DMS153 treated with DMSO at 0.1 percent for 48 hours (cell line): ENCODE data around the gene TGFA.

ENCODE experiments used
- DNase-seq: peaks from one replicate; lab custom pipeline; 2025; ENCODE audit not compliant: unreplicated experiment; lab: John Stamatoyannopoulos, UW

Gene TGFA

DNA sequence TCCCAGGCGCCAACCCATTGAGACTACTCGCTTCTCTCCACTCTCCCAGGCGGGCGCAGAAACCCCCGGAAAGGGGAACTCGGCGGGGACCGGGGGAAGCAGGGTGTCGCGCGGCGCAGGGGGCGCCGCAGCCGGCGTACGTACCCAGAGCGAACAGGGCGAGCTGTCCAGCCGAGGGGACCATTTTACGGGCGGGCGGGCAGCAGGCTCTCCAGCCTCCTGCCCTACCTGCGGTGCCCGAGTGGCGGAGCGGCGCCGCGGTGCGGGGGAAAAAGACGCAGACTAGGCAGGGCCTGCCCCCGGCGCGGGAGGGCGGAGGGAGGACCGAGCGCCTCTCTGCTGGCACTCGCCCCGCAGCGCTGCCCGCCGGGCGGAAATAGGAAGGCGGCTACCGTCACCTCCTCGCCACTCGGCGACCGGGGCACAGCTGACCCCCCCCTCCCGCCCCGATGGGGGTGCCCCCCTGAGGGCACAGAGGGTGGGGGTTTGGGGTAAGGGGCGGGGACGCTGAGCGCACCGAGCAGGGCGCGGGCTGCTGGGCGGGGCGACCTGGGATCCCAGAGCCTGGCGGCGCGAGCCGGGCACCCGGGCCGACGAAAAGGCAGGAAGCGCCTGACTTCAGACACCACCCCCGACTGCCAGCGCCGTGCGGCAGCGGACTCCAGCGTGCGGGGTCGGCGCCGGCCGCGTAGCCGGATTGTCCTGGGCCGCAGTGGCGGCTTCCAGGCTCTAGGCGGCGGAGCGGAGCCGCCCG is at the start of gene TGFA:
TSS of gene TGFA (minus strand) at position 243 of the 754 bp plus-strand sequence. CDS start at position 184, 59 bp downstream.
- DNase-seq: peak; percentile 43

DNA sequence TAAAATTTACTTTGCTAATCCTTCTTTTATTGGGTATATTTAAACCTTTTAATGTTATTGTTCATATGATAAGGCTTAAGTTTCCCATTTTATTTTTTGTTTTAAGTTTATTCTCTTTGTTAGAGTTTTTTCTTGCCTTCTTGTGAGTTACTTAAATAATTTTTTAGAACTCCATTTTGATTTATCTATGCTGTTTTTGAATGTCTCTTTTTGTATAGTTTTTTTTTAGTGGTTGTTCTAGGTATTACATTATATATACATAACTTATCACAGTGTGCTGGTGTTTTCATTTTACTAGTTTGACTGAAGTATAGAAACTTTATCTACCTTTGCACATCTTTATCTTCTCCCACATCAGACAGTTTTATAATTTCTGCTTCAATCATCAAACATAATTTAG is 49.4 kb upstream of the TGFA start:
- DNase-seq: no peak

DNA sequence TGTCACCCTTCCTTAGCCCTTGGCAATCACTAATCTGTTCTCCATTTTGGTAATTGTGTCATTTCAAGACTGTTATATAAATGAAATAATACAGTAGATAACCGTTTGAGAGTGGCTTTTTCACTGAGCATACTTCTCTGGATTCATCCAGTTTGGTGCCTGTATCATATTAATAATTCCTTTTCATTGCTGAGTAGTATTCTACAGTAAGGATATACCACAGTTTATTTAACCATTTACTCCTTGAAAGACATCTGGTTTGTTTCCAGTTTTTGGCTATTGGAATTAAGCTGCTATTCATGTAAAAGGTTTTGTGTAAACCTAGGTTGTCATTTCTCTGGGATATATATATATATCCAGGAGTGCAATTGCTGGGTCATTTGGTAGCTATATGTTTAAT is 44.6 kb upstream of the TGFA start:
- no peak for DNase-seq

GRCh38 chr2:70596739-70597138 is 43.1 kb upstream of the TGFA start:
- DNase-seq: no peak

DNA sequence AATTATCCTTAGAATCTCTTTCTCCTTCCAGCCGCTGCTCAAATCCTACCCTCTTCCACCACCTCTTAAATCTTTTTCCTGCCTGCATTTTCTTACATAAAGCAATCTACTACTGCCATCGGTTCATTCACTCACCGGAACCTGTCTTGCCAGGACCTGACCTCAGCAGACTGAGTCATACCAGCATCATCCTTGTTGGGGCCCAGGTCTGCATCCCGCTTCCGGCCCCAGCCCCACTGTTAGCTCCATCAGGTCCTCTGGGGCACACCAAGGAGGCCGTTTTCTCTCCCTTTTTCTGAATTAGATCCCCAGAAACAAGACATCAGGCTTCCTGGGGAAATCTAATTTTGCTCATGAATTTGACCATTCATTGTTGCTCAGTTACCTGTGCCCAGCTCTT is 42.7 kb upstream of the TGFA start:
- no peak for DNase-seq

- no peak for DNase-seq
Measured at GRCh38 chr2:70583091-70583490, 29.5 kb upstream of the TGFA start.

GRCh38 chr2:70580352-70580751 is 26.7 kb upstream of the TGFA start:
- no peak for DNase-seq

GRCh38 chr2:70574618-70575017 is 21.0 kb upstream of the TGFA start:
- DNase-seq: no peak

- DNase-seq: no peak
Measured at GRCh38 chr2:70574109-70574508, 20.5 kb upstream of the TGFA start.

DNA sequence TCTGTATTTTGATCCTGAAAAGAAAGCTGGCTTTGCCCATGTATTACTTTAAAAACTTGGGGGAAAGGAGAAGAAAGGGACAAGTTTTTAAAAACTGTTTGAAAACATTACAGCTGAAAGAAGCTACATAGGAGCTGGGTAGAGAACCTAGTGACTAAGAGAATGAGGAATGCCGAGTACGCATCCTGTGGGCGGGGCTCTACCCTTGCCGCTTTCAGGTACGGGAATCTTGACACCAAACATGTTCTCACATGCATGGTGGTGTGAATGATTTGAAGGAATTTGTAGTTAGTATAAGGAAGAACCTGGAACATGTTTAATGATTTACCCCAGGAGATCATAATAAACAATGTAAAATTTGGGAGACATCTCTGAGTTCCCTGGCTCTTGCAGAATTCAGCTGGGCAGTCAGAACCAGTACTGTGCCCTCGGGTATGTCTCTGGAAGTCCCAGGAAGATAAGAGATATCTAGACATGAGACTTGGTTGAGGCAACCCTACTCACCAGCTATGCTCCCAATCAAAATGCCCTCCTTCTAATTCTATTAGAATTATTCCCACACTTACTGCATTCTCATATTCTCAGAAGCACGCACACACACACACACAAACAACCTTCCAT is 16.5 kb upstream of the TGFA start:
- no peak for DNase-seq

DNA sequence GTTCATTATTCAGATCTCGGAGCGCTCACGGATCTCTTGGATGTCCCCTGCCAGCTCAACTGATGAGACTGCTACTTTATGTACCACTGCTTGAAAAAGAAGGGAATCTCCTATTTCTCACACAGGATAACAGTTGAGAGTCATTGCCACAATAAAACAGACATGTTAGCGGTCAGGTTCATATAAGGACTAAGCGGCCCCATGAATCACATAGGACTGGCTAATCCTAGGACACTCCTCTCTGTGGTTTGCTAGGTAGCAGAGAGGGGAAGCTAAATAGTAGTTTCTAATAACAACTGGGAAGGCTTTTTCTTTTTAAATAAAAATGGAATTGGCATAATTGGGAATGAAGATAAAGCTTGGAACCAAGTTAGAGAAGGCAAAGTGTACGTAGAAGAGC is 15.9 kb upstream of the TGFA start:
- no peak for DNase-seq

- no peak for DNase-seq
Measured at GRCh38 chr2:70566906-70567305, 13.3 kb upstream of the TGFA start.

DNA sequence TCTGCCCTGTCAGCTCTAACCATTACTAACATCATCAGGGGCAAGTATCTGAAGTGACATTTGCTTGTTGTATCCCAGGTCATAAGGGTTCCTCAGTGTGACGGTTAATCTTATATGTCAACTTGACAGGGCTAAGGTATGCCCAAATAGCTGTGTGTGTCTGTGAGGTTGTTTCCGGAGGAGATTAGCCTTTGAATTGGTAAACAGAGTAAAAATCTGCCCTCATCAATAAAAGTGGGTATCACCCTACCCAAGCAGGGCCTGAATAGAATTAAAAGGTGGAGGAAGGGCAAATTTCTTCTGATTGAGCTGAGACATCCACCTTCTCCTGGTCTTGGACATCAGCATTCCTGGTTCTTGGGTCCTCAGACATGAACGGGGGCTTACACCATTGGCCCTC is 12.8 kb upstream of the TGFA start:
- no peak for DNase-seq

DNA sequence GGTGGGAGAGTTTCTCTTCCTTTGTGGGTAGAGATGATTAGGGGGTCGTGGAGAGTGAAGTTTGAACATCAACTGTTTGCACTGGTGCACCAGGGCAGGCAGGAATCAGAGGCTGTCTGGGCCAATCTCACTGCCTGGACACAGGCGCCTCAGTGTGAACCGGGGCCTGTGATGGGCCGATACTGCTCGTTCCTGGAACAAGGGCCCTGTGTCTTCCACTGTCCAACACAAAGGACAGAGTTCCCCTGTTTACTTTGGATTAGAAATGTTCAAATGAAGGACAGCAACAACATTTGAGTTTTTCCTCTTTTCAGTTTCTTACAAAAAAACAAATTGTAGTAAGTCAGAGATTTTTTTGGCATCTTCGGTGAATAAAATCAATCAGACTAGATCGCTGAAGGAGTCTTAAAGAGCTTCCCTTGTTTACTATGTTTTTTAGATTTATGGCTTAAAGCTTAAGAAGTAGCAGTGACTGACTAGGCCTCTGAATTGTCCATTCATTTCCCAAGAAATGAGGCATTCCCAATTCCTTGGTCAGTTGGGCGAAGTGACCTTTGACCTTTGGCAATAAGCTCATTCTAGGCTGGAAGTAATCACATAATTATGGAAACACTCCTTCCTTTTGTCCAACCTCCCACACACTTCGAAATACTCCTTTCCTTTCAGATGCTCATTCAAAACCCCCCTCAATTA is 11.6 kb upstream of the TGFA start:
- DNase-seq: no peak

DNA sequence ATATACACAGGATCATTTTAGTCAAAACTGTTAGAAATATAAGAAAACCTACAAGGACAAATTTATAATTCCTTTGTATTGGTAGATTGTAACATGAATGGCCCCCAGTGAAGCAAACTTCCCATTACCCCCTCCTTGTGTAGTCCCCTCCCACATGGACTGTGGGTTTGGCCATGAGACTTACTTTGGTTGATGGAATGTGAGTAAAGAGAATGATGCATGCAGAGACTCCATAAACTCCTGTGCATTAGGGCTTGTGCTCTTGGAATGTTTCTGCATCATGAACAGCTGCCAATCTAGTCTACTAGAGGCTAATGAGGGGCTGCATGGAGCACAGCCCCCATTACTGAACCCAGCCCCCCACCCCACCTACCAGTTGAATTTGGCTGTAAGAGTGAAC is 8.3 kb upstream of the TGFA start:
- no peak for DNase-seq

DNA sequence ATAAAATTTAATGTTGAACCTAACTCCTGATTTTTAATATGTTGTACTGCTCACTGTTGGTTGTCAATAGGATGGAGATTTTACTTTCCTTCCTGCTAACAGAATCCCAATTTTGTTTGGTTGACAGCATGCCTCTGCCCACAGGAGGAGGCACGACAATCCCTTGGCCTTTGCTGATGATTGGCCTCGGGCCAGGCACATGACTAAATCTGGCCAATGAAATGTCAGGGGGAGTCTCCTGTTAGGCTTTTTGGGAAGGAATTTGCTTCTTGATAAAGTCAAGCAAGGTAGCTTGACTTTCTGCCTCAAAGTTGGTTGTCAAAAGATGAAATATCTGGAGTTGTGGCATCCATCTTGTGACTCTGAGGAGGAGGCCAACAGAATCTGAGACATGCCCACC is 6.8 kb upstream of the TGFA start:
- no peak for DNase-seq

- DNase-seq: no peak
Measured at GRCh38 chr2:70560040-70560439, 6.4 kb upstream of the TGFA start.

- DNase-seq: no peak
Measured at GRCh38 chr2:70558195-70558808, 4.7 kb upstream of the TGFA start.

GRCh38 chr2:70557171-70557838 is 3.7 kb upstream of the TGFA start:
- peak; percentile 60 for DNase-seq

DNA sequence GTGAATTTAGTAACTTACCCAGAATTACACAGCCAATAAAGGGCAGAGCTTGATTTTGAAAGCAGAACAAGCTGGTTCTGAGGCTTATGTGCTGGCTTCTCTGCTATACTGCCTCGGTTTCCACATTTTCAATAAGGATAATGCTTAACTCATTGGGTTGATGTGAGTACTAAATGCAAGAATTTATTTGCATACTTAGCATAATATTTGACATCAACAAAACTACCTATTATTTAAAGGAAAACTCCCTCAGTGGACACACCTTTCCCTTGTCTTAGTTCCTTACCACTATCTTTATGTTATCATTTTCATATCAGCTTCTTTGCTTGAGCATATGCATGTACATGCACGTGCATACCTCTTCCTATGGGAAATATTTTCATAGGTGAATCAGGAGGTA is 3.0 kb upstream of the TGFA start:
- no peak for DNase-seq

DNA sequence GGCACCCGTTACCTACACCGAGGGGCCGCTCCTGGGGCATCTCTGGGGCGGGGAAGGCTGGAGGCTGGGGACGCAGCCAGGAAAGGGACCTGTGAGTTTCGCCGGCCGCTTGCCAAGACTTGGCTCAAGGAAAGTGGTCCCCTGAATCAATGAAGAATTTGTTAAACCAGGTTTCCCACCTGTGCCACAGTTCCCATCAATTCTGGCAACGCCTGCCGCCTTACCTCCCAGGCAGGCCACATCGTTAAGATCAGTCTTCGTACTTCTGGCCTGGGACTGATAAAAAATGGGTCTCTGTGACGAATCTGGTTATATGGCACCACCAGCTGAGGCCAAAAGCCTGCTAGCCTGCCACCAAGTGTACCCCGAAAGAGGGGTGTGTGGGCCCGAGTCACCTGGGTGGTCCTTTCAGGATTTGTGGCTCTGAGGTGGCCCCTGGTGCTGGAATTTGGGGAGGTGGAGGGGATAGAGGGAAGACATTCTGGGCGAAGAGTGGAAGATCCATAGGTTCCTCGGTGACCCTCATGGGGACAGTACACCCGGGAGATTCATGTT is 789 bp upstream of the TGFA start:
- DNase-seq: no peak
